ENCODE data around the gene SFXN5. TPM values are rescaled to one million over a fixed set of nuclear protein-coding genes. Genes with fewer than 3 reads are reported as not detected.

The SFXN5 gene
- polyA plus RNA-seq, 1 donor (not counting 4 experiments of a cell fraction or from before 2014, with no cell fraction given): 6.3 TPM

DNA sequence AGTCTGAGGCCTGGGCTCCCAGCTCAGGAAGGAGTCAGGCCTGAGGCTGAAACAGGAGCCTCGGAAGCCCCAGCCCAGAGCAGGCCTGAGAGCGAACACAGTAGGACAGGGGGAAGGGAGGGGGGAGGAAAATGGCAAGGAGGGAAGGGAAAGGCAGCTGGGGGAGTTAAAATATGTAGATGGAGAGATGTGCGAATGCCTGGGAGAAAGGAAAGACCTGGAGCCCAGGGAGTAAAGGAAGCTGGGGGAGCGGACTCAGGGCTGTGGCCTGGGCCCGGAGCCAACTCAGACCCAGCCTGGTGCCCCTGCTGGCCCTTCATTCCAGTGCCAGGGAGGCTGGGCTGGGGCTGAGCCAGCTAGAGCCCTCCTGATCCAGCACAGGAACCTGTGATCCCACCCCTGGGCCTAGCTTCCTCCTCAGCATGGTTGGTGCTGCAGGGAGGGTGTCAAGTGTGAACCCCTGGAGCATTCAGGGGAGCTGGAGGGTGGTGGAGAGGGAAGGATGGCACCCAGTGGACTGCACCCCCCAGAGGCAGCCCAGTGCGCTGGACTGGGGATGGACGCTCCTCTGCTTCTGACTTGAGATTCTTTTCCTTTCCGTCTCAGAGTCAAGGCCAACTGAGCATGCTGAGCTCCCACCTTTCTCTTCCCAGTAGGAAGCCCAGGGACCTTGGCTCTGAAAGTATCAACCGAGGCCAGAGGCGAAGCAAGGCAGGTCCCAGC is 107.9 kb downstream of the SFXN5 start:
- Histone ChIP-seq H2AFZ (ENCODE audit: control insufficient read depth, low read length) (no peak overlapping the region), H3K9me3 (ENCODE audit: control insufficient read depth, low read depth, low read length) (no peaks in the 10 kb centered on the region), H3K36me3 (ENCODE audit: control insufficient read depth in 2 of 2, extremely low read depth in 1 of 2, insufficient read depth in 2 of 2, low read length in 2 of 2) (no peaks in the 10 kb centered on the region), H3K79me2 (ENCODE audit: control insufficient read depth, insufficient read depth, low read length) (no peaks in the 10 kb centered on the region), H4K20me1 (ENCODE audit: control insufficient read depth, extremely low read depth, insufficient read depth, low read length) (no peaks in the 10 kb centered on the region), H3K4me2 (ENCODE audit: control insufficient read depth, extremely low read depth, insufficient read depth, low read depth, low read length) (no peak overlapping the region), H3K9ac (ENCODE audit: control insufficient read depth, extremely low read depth, insufficient read depth, low read length) (no peak overlapping the region), H3K4me1 (ENCODE audit: control insufficient read depth, extremely low read depth, insufficient read depth, low read length) (no peaks in the 10 kb centered on the region), H3K4me3 (ENCODE audit: control insufficient read depth in 2 of 3, extremely low read depth in 1 of 3, insufficient read depth in 2 of 3, low read depth in 1 of 3, low read length in 3 of 3) (no peak overlapping the region), H3K27me3 (ENCODE audit: control insufficient read depth, extremely low read depth, insufficient read depth, low read length) (no peaks in the 10 kb centered on the region), H3K27ac (ENCODE audit: control insufficient read depth, insufficient read depth, low read length) (no peak overlapping the region), H3K9me1 (ENCODE audit: control insufficient read depth, extremely low read depth, insufficient read depth, low read length) (no peaks in the 10 kb centered on the region)
- DNase-seq (ENCODE audit: low read depth, low spot score) (no peak), FAIRE-seq (no peak)
- TF ChIP-seq, protein P1, sequence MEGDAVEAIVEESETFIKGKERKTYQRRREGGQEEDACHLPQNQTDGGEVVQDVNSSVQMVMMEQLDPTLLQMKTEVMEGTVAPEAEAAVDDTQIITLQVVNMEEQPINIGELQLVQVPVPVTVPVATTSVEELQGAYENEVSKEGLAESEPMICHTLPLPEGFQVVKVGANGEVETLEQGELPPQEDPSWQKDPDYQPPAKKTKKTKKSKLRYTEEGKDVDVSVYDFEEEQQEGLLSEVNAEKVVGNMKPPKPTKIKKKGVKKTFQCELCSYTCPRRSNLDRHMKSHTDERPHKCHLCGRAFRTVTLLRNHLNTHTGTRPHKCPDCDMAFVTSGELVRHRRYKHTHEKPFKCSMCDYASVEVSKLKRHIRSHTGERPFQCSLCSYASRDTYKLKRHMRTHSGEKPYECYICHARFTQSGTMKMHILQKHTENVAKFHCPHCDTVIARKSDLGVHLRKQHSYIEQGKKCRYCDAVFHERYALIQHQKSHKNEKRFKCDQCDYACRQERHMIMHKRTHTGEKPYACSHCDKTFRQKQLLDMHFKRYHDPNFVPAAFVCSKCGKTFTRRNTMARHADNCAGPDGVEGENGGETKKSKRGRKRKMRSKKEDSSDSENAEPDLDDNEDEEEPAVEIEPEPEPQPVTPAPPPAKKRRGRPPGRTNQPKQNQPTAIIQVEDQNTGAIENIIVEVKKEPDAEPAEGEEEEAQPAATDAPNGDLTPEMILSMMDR (optimal IDR thresholded peaks at IDR 0.05 in 1 of 3, IDR thresholded peaks at IDR 0.05 in 1 of 3, conservative IDR thresholded peaks at IDR 0.05 in 1 of 3; ENCODE audit: extremely low read depth in 1 of 3, insufficient read depth in 2 of 3, low read length in 3 of 3): no peak
- no peak for TF ChIP-seq EZH2 (IDR thresholded peaks at IDR 0.05; ENCODE audit: low read length)
- dilution Hi-C loops (cut with MboI; ENCODE audit: extremely low pct_ligation_motif_present, low sequenced_read_pairs): no loop called here

DNA sequence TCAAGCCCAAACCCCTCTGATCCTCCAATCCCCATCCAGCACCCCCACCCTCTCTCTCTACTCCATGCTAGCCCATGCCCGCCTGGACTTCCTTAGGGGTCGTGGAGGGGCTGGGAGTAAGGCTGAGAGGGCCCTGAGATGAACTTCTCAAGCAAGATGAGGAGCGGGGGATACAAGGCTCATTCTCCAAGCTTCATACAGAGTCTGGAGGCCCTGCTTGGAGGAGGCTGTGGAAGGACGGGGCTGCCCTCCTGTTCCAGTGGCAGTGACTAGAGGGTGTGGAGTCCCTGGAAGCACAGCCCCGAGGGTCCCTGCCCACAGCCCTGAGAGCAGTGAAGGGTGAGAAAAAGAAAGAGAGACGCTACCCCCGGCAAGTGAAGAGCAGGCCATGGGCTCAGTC is 108.6 kb downstream of the SFXN5 start:
- no peak for DNase-seq (ENCODE audit: low read depth, low spot score)
- no peaks in the 10 kb centered on the region for H3K27me3 ChIP-seq (ENCODE audit: control insufficient read depth, extremely low read depth, insufficient read depth, low read length)
- H2AFZ ChIP-seq (ENCODE audit: control insufficient read depth, low read length): no peak overlapping the region
- dilution Hi-C loops (cut with MboI; ENCODE audit: extremely low pct_ligation_motif_present, low sequenced_read_pairs): no loop called here
- H3K36me3 ChIP-seq (ENCODE audit: control insufficient read depth in 2 of 2, extremely low read depth in 1 of 2, insufficient read depth in 2 of 2, low read length in 2 of 2): no peaks in the 10 kb centered on the region
- no peaks in the 10 kb centered on the region for H3K79me2 ChIP-seq (ENCODE audit: control insufficient read depth, insufficient read depth, low read length)
- no peak overlapping the region for H3K9ac ChIP-seq (ENCODE audit: control insufficient read depth, extremely low read depth, insufficient read depth, low read length)
- H3K4me3 ChIP-seq (ENCODE audit: control insufficient read depth in 2 of 3, extremely low read depth in 1 of 3, insufficient read depth in 2 of 3, low read depth in 1 of 3, low read length in 3 of 3): no peak overlapping the region
- no peak for TF ChIP-seq EZH2 (IDR thresholded peaks at IDR 0.05; ENCODE audit: low read length)
- TF ChIP-seq, protein P1 (optimal IDR thresholded peaks at IDR 0.05 in 1 of 3, IDR thresholded peaks at IDR 0.05 in 1 of 3, conservative IDR thresholded peaks at IDR 0.05 in 1 of 3; ENCODE audit: extremely low read depth in 1 of 3, insufficient read depth in 2 of 3, low read length in 3 of 3): no peak
- no peaks in the 10 kb centered on the region for H3K4me1 ChIP-seq (ENCODE audit: control insufficient read depth, extremely low read depth, insufficient read depth, low read length)
- H3K27ac ChIP-seq (ENCODE audit: control insufficient read depth, insufficient read depth, low read length): no peak overlapping the region
- no peak overlapping the region for H3K4me2 ChIP-seq (ENCODE audit: control insufficient read depth, extremely low read depth, insufficient read depth, low read depth, low read length)
- FAIRE-seq: no peak
- no peaks in the 10 kb centered on the region for H3K9me1 ChIP-seq (ENCODE audit: control insufficient read depth, extremely low read depth, insufficient read depth, low read length)
- H4K20me1 ChIP-seq (ENCODE audit: control insufficient read depth, extremely low read depth, insufficient read depth, low read length): no peaks in the 10 kb centered on the region
- H3K9me3 ChIP-seq (ENCODE audit: control insufficient read depth, low read depth, low read length): no peaks in the 10 kb centered on the region
